B cell (primary cell): Measurements from ENCODE around the gene OGDH. TPM values are rescaled to one million over a fixed set of nuclear protein-coding genes. Genes with fewer than 3 reads are reported as not detected.
"Not testable (repeated sequence)": the region's sequence is repeated elsewhere in the genome, so short reads cannot be mapped to it uniquely, and the experiment has no call there.

ENCODE experiments used
- ATAC-seq: fragments of 200-7000 bp; cut with Tn5 transposase; one replicate; pipeline ENCODE4 v1.10.0; 2021; ENCODE audit warnings: low read depth, mild to moderate bottlenecking, moderate number of reproducible peaks, moderate library complexity
- CTCF ChIA-PET: fragments of 350-600 bp; sonication (Branson Sonifier 250); formaldehyde crosslinking; loops from one replicate; lab custom pipeline; 2021; ENCODE audit warnings: antibody characterized with exemption, inconsistent platforms; lab: Charles Lee
- POLR2A ChIA-PET: fragments of 350-600 bp; sonication (Branson Sonifier 250); formaldehyde crosslinking; loops from one replicate; lab custom pipeline; 2021; ENCODE audit warnings: antibody characterized with exemption; lab: Charles Lee
- DNase-seq: peaks from one replicate; pipeline ENCODE4 v3.0.0; 2013
- H2AFZ ChIP-seq: 2 replicates; pipeline ENCODE4 v1.6.1; 2012; ENCODE audit warnings: mild to moderate bottlenecking, low read depth, low read length; ENCODE audit not compliant: insufficient read depth, poor library complexity, severe bottlenecking
- H3K27ac ChIP-seq, 2 donors: 1 replicate in 1 of 2; 2 replicates in 1 of 2; pipeline ENCODE4 v1.5.1; 2012 to 2013; ENCODE audit warnings: low read length in 2 of 2, mild to moderate bottlenecking in 2 of 2, moderate library complexity in 1 of 2
- H3K27me3 ChIP-seq, 4 experiments: fragments of 200-600 bp in 1 of 4; sonication (generic) in 1 of 4; replicated peaks in 1 of 4; 1 replicate in 2 of 4; 2 replicates in 2 of 4; pipeline versions ENCODE4 v1.6.1 to v1.7.0; 2013 to 2016; ENCODE audit warnings: low read length in 3 of 4, mild to moderate bottlenecking in 2 of 4, mixed read lengths in 1 of 4, moderate library complexity in 1 of 4; ENCODE audit not compliant: insufficient read depth in 4 of 4, control insufficient read depth in 3 of 4; ENCODE audit errors: control extremely low read depth in 1 of 4
- H3K36me3 ChIP-seq, 2 experiments: replicated peaks in 1 of 2; 1 replicate in 1 of 2; 2 replicates in 1 of 2; pipeline versions ENCODE4 v1.6.1 to v1.7.1; 2013; ENCODE audit warnings: low read length in 1 of 2; ENCODE audit not compliant: insufficient read depth in 2 of 2, control insufficient read depth in 1 of 2; ENCODE audit errors: control extremely low read depth in 1 of 2, extremely low read depth in 1 of 2
- H3K4me1 ChIP-seq, 2 donors: fragments of 200-600 bp in 1 of 2; sonication (generic) in 1 of 2; 1 replicate in 1 of 2; 2 replicates in 1 of 2; pipeline versions ENCODE4 v1.5.1 to v1.6.1; 2013 to 2017; ENCODE audit warnings: low read length in 2 of 2; ENCODE audit not compliant: control insufficient read depth in 2 of 2, insufficient read depth in 2 of 2
- H3K4me2 ChIP-seq: replicated peaks from 2 replicates; pipeline ENCODE3; 2012; ENCODE audit warnings: mild to moderate bottlenecking, low read depth, low read length; ENCODE audit not compliant: poor library complexity, severe bottlenecking
- H3K4me3 ChIP-seq, 5 experiments: fragments of 200-600 bp in 1 of 5; sonication (generic) in 1 of 5; 1 replicate in 3 of 5; 2 replicates in 2 of 5; pipeline versions ENCODE4 v1.5.1 to v1.7.0; 2011 to 2016; ENCODE audit warnings: low read length in 4 of 5, mild to moderate bottlenecking in 4 of 5, low read depth in 2 of 5, control low read depth in 1 of 5, moderate library complexity in 1 of 5; ENCODE audit not compliant: insufficient read depth in 1 of 5; ENCODE audit errors: control extremely low read depth in 1 of 5, extremely low read depth in 1 of 5
- H3K79me2 ChIP-seq: fragments of 200-600 bp; sonication (generic); one replicate; pipeline ENCODE4 v1.6.0; 2016; ENCODE audit warnings: low read length; ENCODE audit not compliant: control insufficient read depth, insufficient read depth
- H3K9ac ChIP-seq: fragments of 200-600 bp; sonication (generic); 2 replicates; pipeline ENCODE4 v1.6.1; 2017; ENCODE audit warnings: mild to moderate bottlenecking, low read length, moderate library complexity
- H3K9me3 ChIP-seq, 3 donors: one replicate each; pipeline versions ENCODE4 v1.6.1 to v1.7.1; 2013; ENCODE audit warnings: low read length in 2 of 3; ENCODE audit not compliant: control insufficient read depth in 2 of 3, insufficient read depth in 1 of 3; ENCODE audit errors: control extremely low read depth in 1 of 3
- H4K20me1 ChIP-seq: 2 replicates; pipeline ENCODE4 v1.6.0; 2012; ENCODE audit warnings: mild to moderate bottlenecking, low read length; ENCODE audit not compliant: insufficient read depth, control insufficient read depth, poor library complexity, severe bottlenecking
- H3K27ac Mint-ChIP-seq: one replicate; pipeline ENCODE4 v1.8.0; 2021; ENCODE audit warnings: mixed read lengths
- H3K27me3 Mint-ChIP-seq: one replicate; pipeline ENCODE4 v1.8.0; 2021; ENCODE audit warnings: mixed read lengths
- H3K4me1 Mint-ChIP-seq: one replicate; pipeline ENCODE4 v1.8.0; 2021; ENCODE audit warnings: mixed read lengths
- H3K4me3 Mint-ChIP-seq: one replicate; pipeline ENCODE4 v1.8.0; 2021; ENCODE audit warnings: mixed read lengths
- H3K9me3 Mint-ChIP-seq: one replicate; pipeline ENCODE4 v1.8.0; 2022; ENCODE audit warnings: mixed read lengths; ENCODE audit not compliant: insufficient read depth
- EZH2 ChIP-seq: IDR thresholded peaks from 2 replicates; pipeline ENCODE4 v1.6.1; 2012; ENCODE audit warnings: borderline replicate concordance, low read depth, mild to moderate bottlenecking, moderate library complexity, low read length; ENCODE audit not compliant: insufficient read depth, poor library complexity, severe bottlenecking
- WGBS: methylation state at CpG from one replicate; pipeline ENCODE4 v1.1.5; 2013; ENCODE audit warnings: missing lambda C conversion rate; ENCODE audit not compliant: insufficient coverage; 5-methylcytosine and 5-hydroxymethylcytosine counted together
- intact Hi-C: fragments of 100-400 bp; cut with micrococcal nuclease; formaldehyde crosslinking; loops from one replicate; pipeline ENCODE4 v1.10.0; 2022
- polyA plus RNA-seq: library from polyadenylated mRNA; depleted of rRNA; stranded (reverse); fragments of >200 nt; gene quantifications from 2 replicates; pipeline ENCODE4 v1.2.3, GENCODE V29; 2012
- total RNA-seq, 2 donors: library from RNA; stranded (reverse); fragments of 120-200 nt in 1 of 2; gene quantifications; 1 replicate in 1 of 2; 2 replicates in 1 of 2; pipeline versions ENCODE4 v1.2.3 to v1.2.4, GENCODE V29; 2013 to 2022
- TF ChIP-seq, protein P1 (sequence below): fragments of 200-600 bp; IDR thresholded peaks from one replicate; pipeline ENCODE4 v1.8.0; 2022; ENCODE audit warnings: antibody characterized with exemption, mild to moderate bottlenecking

The OGDH gene
- total and polyA plus RNA-seq, 2 donors (not counting 1 experiment from before 2014, with no cell fraction given): 42.6 to 80.2 TPM

GRCh38 chr7:44724276-44724675, 117.8 kb downstream of the OGDH start:
- H3K27me3 Mint-ChIP-seq: peaks cover 6% of the 10 kb centered on the region
- WGBS: 100% methylated on average over 4 of the region's 4 CpGs
- intact Hi-C loops: no loop called here
- no peaks in the 10 kb centered on the region for H3K36me3 ChIP-seq
- H3K4me2 ChIP-seq: no peak overlapping the region
- no peaks in the 10 kb centered on the region for H3K4me1 ChIP-seq
- H2AFZ ChIP-seq: no peak overlapping the region
- no peak overlapping the region for H3K4me3 Mint-ChIP-seq
- H4K20me1 ChIP-seq: no peaks in the 10 kb centered on the region
- no peak overlapping the region for H3K27ac Mint-ChIP-seq
- ATAC-seq (no peak), DNase-seq (no peak)
- H3K9me3 Mint-ChIP-seq: no peaks in the 10 kb centered on the region
- no peaks in the 10 kb centered on the region for H3K4me1 Mint-ChIP-seq
- ChIA-PET POLR2A (no interaction called here), CTCF (no interaction called here)
- no peaks in the 10 kb centered on the region for H3K27me3 ChIP-seq
- no peak overlapping the region for H3K4me3 ChIP-seq
- no peak overlapping the region for H3K27ac ChIP-seq
- H3K9me3 ChIP-seq: peaks cover 0 to 16% (median 7%) of the 10 kb centered on the region in 3 donors
- TF ChIP-seq, protein P1, sequence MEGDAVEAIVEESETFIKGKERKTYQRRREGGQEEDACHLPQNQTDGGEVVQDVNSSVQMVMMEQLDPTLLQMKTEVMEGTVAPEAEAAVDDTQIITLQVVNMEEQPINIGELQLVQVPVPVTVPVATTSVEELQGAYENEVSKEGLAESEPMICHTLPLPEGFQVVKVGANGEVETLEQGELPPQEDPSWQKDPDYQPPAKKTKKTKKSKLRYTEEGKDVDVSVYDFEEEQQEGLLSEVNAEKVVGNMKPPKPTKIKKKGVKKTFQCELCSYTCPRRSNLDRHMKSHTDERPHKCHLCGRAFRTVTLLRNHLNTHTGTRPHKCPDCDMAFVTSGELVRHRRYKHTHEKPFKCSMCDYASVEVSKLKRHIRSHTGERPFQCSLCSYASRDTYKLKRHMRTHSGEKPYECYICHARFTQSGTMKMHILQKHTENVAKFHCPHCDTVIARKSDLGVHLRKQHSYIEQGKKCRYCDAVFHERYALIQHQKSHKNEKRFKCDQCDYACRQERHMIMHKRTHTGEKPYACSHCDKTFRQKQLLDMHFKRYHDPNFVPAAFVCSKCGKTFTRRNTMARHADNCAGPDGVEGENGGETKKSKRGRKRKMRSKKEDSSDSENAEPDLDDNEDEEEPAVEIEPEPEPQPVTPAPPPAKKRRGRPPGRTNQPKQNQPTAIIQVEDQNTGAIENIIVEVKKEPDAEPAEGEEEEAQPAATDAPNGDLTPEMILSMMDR: no peak
- TF ChIP-seq EZH2: no peak
- no peak overlapping the region for H3K9ac ChIP-seq
- H3K79me2 ChIP-seq: no peaks in the 10 kb centered on the region

GRCh38 chr7:44726250-44726649, 119.8 kb downstream of the OGDH start:
- H3K9me3 ChIP-seq, H4K20me1 ChIP-seq, H3K9me3 Mint-ChIP-seq, H3K27ac ChIP-seq, H3K36me3 ChIP-seq, H3K27me3 ChIP-seq, CTCF ChIA-PET, H3K4me2 ChIP-seq, H2AFZ ChIP-seq, H3K79me2 ChIP-seq, ATAC-seq, H3K4me3 Mint-ChIP-seq, H3K27ac Mint-ChIP-seq, H3K9ac ChIP-seq, H3K4me1 ChIP-seq, intact Hi-C loops, POLR2A ChIA-PET, H3K4me1 Mint-ChIP-seq, H3K27me3 Mint-ChIP-seq, DNase-seq, H3K4me3 ChIP-seq: not testable (repeated sequence)
- 93% methylated on average over 6 of the region's 7 CpGs for WGBS
